Uterus (tissue), 4 donors: Measurements from ENCODE around the gene KIRREL3. TPM values are rescaled to one million over a fixed set of nuclear protein-coding genes. Genes with fewer than 3 reads are reported as not detected.
A peak's percentile ranks its signal among the peaks of the same experiment; 100 is the strongest.

Source experiments
- DNase-seq, 2 donors: peaks; one replicate each; pipeline ENCODE4 v3.0.0-alpha.2; 2019 to 2020
- H3K27ac ChIP-seq, 2 donors: fragments of 200-600 bp; sonication (generic); 1 replicate in 1 of 2; 2 replicates in 1 of 2; pipeline ENCODE4 v1.5.1; 2016 to 2018
- H3K27me3 ChIP-seq, 2 donors: fragments of 200-600 bp; sonication (generic); one replicate each; pipeline ENCODE4 v1.5.1; 2018 to 2019; ENCODE audit warnings: control low read depth in 1 of 2
- H3K36me3 ChIP-seq, 2 donors: fragments of 200-600 bp; sonication (generic); one replicate each; pipeline ENCODE4 v1.5.1; 2019; ENCODE audit warnings: control low read depth in 1 of 2
- H3K4me1 ChIP-seq, 2 donors: fragments of 200-600 bp; sonication (generic); one replicate each; pipeline ENCODE4 v1.5.1; 2018 to 2019; ENCODE audit warnings: control low read depth in 1 of 2
- H3K4me3 ChIP-seq, 2 donors: fragments of 200-600 bp; sonication (generic); 1 replicate in 1 of 2; 2 replicates in 1 of 2; pipeline ENCODE4 v1.5.1; 2018 to 2019; ENCODE audit warnings: mild to moderate bottlenecking in 1 of 2
- H3K9me3 ChIP-seq, 2 donors: fragments of 200-600 bp; sonication (generic); one replicate each; pipeline ENCODE4 v1.5.1; 2019; ENCODE audit warnings: control low read depth in 1 of 2
- POLR2A ChIP-seq, 2 donors: fragments of 450-650 bp; IDR thresholded peaks; one replicate each; pipeline ENCODE4 v1.6.1; 2016; ENCODE audit warnings: antibody characterized with exemption in 2 of 2, mild to moderate bottlenecking in 1 of 2, moderate library complexity in 1 of 2
- intact Hi-C: fragments of 100-400 bp; cut with DNase I; formaldehyde crosslinking; loops from one replicate; pipeline ENCODE4 v1.15.1; 2023; ENCODE audit warnings: low total_unique reads
- total RNA-seq, 4 donors: library from RNA; depleted of rRNA in 3 of 4; stranded (reverse); fragments of >200 nt in 3 of 4; gene quantifications; one replicate each; pipeline versions ENCODE4 v1.1.0 to v1.2.4, GENCODE V29; 2014 to 2023
- TF ChIP-seq, protein P1 (sequence below), 4 experiments: fragments of 200-600 bp in 2 of 4; fragments of 450-650 bp in 2 of 4; sonication (generic) in 2 of 4; IDR thresholded peaks; one replicate each; pipeline ENCODE4 v1.5.1; 2016 to 2019; ENCODE audit warnings: antibody characterized with exemption in 4 of 4, mild to moderate bottlenecking in 2 of 4, moderate library complexity in 1 of 4
- donor health status: DM: yes; HTN: yes; CAD: no.

Gene KIRREL3
- total RNA-seq, 4 donors from 2014 or later: 10.0 TPM; not detected in 3

DNA sequence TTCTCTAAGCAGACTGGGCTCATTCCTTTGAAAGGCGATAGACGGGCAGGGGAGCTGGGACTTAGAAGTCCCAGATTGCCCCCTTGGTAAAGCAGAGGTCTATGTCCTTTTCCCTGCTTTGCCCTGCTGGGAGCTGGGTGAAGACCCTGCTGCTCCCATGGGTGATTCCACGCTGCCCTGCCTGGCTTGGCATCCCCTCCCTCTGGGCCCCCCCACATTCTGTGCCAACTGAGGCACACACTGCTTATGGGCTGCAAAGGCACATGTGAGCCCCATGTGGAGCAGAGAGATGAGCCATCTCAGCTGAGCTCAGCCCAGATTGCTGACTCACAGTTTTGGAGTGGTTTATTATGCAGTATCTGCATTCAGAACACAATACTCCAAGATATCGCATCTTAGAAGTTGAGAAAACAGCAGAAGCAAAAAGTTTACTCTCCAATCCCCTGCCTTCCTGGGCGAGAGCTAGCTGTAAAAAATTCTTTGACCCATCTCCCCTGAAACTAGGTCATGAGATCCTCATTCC, 517.9 kb downstream of the KIRREL3 start:
- no peak overlapping the region for H3K27ac ChIP-seq
- no peaks in the 10 kb centered on the region for H3K4me1 ChIP-seq
- intact Hi-C loops: no loop called here
- H3K36me3 ChIP-seq: no peaks in the 10 kb centered on the region
- TF ChIP-seq, protein P1, sequence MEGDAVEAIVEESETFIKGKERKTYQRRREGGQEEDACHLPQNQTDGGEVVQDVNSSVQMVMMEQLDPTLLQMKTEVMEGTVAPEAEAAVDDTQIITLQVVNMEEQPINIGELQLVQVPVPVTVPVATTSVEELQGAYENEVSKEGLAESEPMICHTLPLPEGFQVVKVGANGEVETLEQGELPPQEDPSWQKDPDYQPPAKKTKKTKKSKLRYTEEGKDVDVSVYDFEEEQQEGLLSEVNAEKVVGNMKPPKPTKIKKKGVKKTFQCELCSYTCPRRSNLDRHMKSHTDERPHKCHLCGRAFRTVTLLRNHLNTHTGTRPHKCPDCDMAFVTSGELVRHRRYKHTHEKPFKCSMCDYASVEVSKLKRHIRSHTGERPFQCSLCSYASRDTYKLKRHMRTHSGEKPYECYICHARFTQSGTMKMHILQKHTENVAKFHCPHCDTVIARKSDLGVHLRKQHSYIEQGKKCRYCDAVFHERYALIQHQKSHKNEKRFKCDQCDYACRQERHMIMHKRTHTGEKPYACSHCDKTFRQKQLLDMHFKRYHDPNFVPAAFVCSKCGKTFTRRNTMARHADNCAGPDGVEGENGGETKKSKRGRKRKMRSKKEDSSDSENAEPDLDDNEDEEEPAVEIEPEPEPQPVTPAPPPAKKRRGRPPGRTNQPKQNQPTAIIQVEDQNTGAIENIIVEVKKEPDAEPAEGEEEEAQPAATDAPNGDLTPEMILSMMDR (IDR thresholded peaks at IDR 0.05): no peak
- TF ChIP-seq POLR2A (IDR thresholded peaks at IDR 0.05): no peak
- H3K27me3 ChIP-seq: no peaks in the 10 kb centered on the region
- H3K4me3 ChIP-seq: no peak overlapping the region
- DNase-seq: no peak
- no peaks in the 10 kb centered on the region for H3K9me3 ChIP-seq

DNA sequence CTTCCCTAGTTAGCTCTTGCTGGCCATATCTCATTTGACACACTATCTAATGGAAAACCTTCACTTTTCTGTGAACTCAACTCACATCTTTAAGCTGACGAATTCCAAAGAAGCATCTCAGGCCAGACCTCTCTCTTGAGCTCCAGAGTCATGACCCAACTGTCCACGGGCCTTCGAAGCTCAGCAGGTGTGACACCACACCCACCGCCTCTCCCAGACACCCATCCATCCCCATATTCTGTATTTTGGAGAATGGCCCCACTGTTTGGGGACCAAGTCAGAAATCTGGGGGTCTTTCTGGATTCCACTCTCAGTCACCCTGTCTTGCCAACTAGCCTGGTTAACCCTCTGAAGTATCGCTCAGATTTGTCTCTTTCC, 519.3 kb downstream of the KIRREL3 start:
- Histone ChIP-seq H3K4me1 (no peaks in the 10 kb centered on the region), H3K27me3 (no peaks in the 10 kb centered on the region), H3K27ac (no peak overlapping the region), H3K9me3 (no peaks in the 10 kb centered on the region), H3K36me3 (no peaks in the 10 kb centered on the region), H3K4me3 (no peak overlapping the region)
- intact Hi-C loops: loop anchor here (1.0 to 2.0 kb wide), 2 partner anchors 40 to 171 kb away; no protein-coding TSS in a partner anchor
- DNase-seq: no peak
- no peak for TF ChIP-seq POLR2A (IDR thresholded peaks at IDR 0.05)
- TF ChIP-seq, protein P1 (IDR thresholded peaks at IDR 0.05): no peak

DNA sequence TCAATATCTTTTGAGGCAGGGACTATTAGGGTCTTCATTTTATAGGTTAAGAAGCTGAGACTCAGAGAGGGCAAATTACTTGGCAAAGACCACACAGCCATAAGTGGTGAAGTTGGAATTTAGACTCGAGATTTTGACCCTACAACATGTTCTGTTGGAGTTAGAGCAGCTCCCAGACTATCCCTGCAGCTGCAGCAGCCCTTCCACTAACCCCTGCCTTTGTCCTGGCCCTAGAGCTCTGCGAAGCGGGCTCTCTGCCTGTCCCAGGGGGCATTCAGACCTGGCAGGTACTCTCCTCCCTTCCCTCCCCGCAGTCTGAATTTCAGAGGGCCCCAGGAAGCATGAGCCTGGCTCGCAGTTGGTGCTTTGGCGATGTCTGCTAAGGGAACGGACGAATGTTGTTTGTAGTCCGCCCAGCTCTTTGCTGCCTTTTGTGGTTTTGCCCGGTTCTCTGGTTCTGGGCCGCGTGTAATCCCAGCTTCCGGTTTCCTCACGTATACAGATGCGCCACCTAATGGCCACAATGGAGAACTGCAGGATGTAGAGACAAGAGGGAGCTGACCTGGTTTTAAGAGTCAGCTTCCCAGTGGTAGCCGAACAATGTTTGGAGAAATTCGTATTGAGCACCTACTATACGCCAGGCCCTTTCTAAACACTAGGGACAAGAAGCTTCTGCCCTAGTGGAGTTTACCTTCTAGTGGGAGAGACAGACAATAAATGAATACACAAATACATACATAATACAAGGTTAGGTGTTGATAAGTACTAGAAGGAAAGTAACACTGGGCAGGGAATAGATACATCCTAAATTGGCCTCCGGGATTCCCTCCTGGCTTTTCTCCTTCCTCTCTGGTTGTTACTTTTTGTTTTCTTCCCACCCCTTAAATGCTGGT, 519.9 kb downstream of the KIRREL3 start:
- intact Hi-C loops: loop anchor here (1.0 to 2.0 kb wide), 2 partner anchors 40 to 170 kb away; no protein-coding TSS in a partner anchor
- Histone ChIP-seq H3K4me3 (no peak overlapping the region), H3K27ac (peak overlapping the region; percentile 68 to 69), H3K27me3 (no peaks in the 10 kb centered on the region), H3K9me3 (no peaks in the 10 kb centered on the region), H3K4me1 (no peaks in the 10 kb centered on the region), H3K36me3 (no peaks in the 10 kb centered on the region)
- no peak for TF ChIP-seq POLR2A (IDR thresholded peaks at IDR 0.05)
- TF ChIP-seq, protein P1 (IDR thresholded peaks at IDR 0.05): peak; percentile 94 to 95 (median 94)
- DNase-seq: peak; percentile 79 to 88

- DNase-seq: no peak
- H3K4me1 ChIP-seq: no peaks in the 10 kb centered on the region
- no peaks in the 10 kb centered on the region for H3K27me3 ChIP-seq
- TF ChIP-seq POLR2A (IDR thresholded peaks at IDR 0.05): no peak
- TF ChIP-seq, protein P1 (IDR thresholded peaks at IDR 0.05): no peak
- no peak overlapping the region for H3K4me3 ChIP-seq
- no peaks in the 10 kb centered on the region for H3K36me3 ChIP-seq
- no peaks in the 10 kb centered on the region for H3K9me3 ChIP-seq
- intact Hi-C loops: loop anchor here (2.0 kb wide), 1 partner anchor 39 kb away; no protein-coding TSS in a partner anchor
- peak overlapping the region; percentile 68 to 69 for H3K27ac ChIP-seq
Measured at GRCh38 chr11:126480015-126480409, 520.6 kb downstream of the KIRREL3 start.
